ENCODE data around the gene RPL29.

The RPL29 gene

GRCh38 chr3:52025453-52025852, 29.8 kb upstream of the RPL29 start:
- no peak for DNase-seq (ENCODE audit: low spot score)

- no peak for DNase-seq (ENCODE audit: low spot score)
These were observed 29.2 kb upstream of the RPL29 start for GRCh38 chr3:52024765-52025452.

- DNase-seq (ENCODE audit: low spot score): peak; percentile 69
These were observed 28.4 kb upstream of the RPL29 start for GRCh38 chr3:52023860-52024764.

- no peak for DNase-seq (ENCODE audit: low spot score)
These were observed 27.5 kb upstream of the RPL29 start for GRCh38 chr3:52023101-52023770.

- no peak for DNase-seq (ENCODE audit: low spot score)
These were observed 26.8 kb upstream of the RPL29 start for GRCh38 chr3:52022323-52023100.

GRCh38 chr3:52021489-52022268, 26.0 kb upstream of the RPL29 start:
- DNase-seq (ENCODE audit: low spot score): no peak

GRCh38 chr3:52020796-52021195, 25.1 kb upstream of the RPL29 start:
- no peak for DNase-seq (ENCODE audit: low spot score)

GRCh38 chr3:52019352-52020080, 23.8 kb upstream of the RPL29 start:
- peak; percentile 67 for DNase-seq (ENCODE audit: low spot score)

- no peak for DNase-seq (ENCODE audit: low spot score)
These were observed 22.8 kb upstream of the RPL29 start for GRCh38 chr3:52018319-52019000.

- DNase-seq (ENCODE audit: low spot score): no peak
These were observed 21.9 kb upstream of the RPL29 start for GRCh38 chr3:52017586-52017985.

GRCh38 chr3:52015438-52016228, 19.9 kb upstream of the RPL29 start:
- DNase-seq (ENCODE audit: low spot score): no peak

- DNase-seq (ENCODE audit: low spot score): no peak
These were observed 18.9 kb upstream of the RPL29 start for GRCh38 chr3:52014613-52015012.

- DNase-seq (ENCODE audit: low spot score): no peak
These were observed 18.3 kb upstream of the RPL29 start for GRCh38 chr3:52013802-52014598.

- DNase-seq (ENCODE audit: low spot score): no peak
These were observed 17.0 kb upstream of the RPL29 start for GRCh38 chr3:52012699-52013098.

- no peak for DNase-seq (ENCODE audit: low spot score)
These were observed 14.7 kb upstream of the RPL29 start for GRCh38 chr3:52010431-52010830.

- no peak for DNase-seq (ENCODE audit: low spot score)
These were observed 11.6 kb upstream of the RPL29 start for GRCh38 chr3:52007291-52007690.

- DNase-seq (ENCODE audit: low spot score): no peak
These were observed 11.1 kb upstream of the RPL29 start for GRCh38 chr3:52006820-52007133.

GRCh38 chr3:52006017-52006819, 10.5 kb upstream of the RPL29 start:
- no peak for DNase-seq (ENCODE audit: low spot score)

All from COLO829 (cell line).